ENCODE results near the gene S100G.

The S100G gene

GRCh38 chrX:16664074-16664473, 14.1 kb downstream of the S100G start:
- Mint-ChIP-seq H3K4me3 (no peak overlapping the region), H3K9me3 (no peaks in the 10 kb centered on the region), H3K27me3 (peaks cover 26% of the 10 kb centered on the region), H3K27ac (no peak overlapping the region), H3K36me3 (ENCODE audit: low read depth) (peaks cover 3% of the 10 kb centered on the region), H3K4me1 (ENCODE audit: low read depth) (peaks cover 1% of the 10 kb centered on the region)
- DNase-seq = no peak

DNA sequence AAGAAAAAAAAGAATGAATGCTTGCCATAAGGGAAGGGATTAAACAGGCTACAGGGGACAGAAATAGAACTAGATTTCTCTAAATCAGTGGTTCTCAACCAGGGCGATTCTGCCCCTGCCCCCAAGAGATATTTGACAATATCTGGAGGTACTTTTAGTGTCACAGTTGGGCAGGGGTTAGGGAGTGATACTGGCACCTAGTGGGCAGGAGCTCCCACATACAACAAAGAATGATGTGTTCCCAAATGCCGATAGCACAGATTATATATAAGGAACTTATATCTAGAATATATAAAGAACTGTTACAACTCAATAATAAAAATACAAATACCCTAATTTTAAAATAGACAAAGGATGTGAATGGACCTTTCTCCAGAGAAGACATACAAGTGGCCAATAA, 14.7 kb downstream of the S100G start:
- peaks cover 3% of the 10 kb centered on the region for H3K36me3 Mint-ChIP-seq (ENCODE audit: low read depth)
- no peaks in the 10 kb centered on the region for H3K9me3 Mint-ChIP-seq
- peaks cover 24% of the 10 kb centered on the region for H3K27me3 Mint-ChIP-seq
- H3K27ac Mint-ChIP-seq = no peak overlapping the region
- DNase-seq = no peak
- H3K4me3 Mint-ChIP-seq = no peak overlapping the region
- H3K4me1 Mint-ChIP-seq (ENCODE audit: low read depth) = peaks cover 1% of the 10 kb centered on the region

DNA sequence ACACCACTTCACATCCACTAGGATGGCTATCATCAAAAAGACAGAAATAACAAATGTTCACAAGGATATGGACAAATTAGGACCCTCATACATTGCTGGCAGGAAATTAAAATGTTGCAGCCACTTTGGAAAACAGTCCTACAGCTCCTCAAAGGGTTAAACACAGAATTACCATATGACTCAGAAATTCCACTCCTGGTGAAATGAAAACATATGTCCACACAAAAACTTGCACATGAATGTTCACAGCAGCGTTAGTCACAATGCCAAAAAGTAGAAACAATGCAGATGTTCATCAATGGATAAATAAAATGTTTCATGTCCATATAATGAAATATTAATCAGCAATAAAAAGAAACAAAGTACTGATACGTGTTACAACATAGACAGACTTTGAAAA, 15.1 kb downstream of the S100G start:
- no peak overlapping the region for H3K4me3 Mint-ChIP-seq

GRCh38 chrX:16666541-16666940, 16.6 kb downstream of the S100G start:
- peaks cover 1% of the 10 kb centered on the region for H3K4me1 Mint-ChIP-seq (ENCODE audit: low read depth)
- no peak overlapping the region for H3K27ac Mint-ChIP-seq
- DNase-seq = no peak
- peaks cover 24% of the 10 kb centered on the region for H3K27me3 Mint-ChIP-seq
- peaks cover 3% of the 10 kb centered on the region for H3K36me3 Mint-ChIP-seq (ENCODE audit: low read depth)
- no peak overlapping the region for H3K4me3 Mint-ChIP-seq
- no peaks in the 10 kb centered on the region for H3K9me3 Mint-ChIP-seq

More for the DNA sequence above, 15.1 kb downstream of the S100G start:
- peaks cover 24% of the 10 kb centered on the region for H3K27me3 Mint-ChIP-seq
- no peak for DNase-seq
- H3K36me3 Mint-ChIP-seq (ENCODE audit: low read depth) = peaks cover 3% of the 10 kb centered on the region
- H3K4me1 Mint-ChIP-seq (ENCODE audit: low read depth) = peaks cover 1% of the 10 kb centered on the region
- no peak overlapping the region for H3K27ac Mint-ChIP-seq
- H3K9me3 Mint-ChIP-seq = no peaks in the 10 kb centered on the region

GRCh38 chrX:16671005-16671404, 21.0 kb downstream of the S100G start:
- no peaks in the 10 kb centered on the region for H3K4me1 Mint-ChIP-seq (ENCODE audit: low read depth)
- no peak for DNase-seq
- peaks cover 16% of the 10 kb centered on the region for H3K27me3 Mint-ChIP-seq
- no peak overlapping the region for H3K4me3 Mint-ChIP-seq
- H3K27ac Mint-ChIP-seq = no peak overlapping the region
- peaks cover 3% of the 10 kb centered on the region for H3K36me3 Mint-ChIP-seq (ENCODE audit: low read depth)
- no peaks in the 10 kb centered on the region for H3K9me3 Mint-ChIP-seq

DNA sequence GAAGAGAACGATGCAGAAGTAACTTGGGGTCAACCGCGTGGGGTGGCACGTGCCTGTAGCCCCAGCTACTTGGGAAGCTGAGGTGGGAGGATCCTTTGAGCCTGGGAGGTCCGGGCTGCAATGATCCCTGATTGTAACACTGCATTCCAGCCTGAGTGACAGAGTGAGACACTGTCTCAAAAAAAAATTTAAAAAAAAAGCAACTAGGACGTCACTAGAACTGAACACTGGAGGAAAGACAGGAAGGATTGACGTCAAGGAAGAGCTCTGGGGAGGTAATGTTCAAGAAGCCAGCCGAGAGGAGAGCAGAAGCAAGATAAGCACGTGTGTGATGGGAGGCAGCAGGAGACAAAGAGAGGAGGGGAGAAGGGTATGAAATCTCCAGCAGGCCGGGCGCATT, 28.7 kb downstream of the S100G start:
- no peak overlapping the region for H3K27ac Mint-ChIP-seq
- no peaks in the 10 kb centered on the region for H3K4me1 Mint-ChIP-seq (ENCODE audit: low read depth)
- H3K36me3 Mint-ChIP-seq (ENCODE audit: low read depth) = peaks cover 16% of the 10 kb centered on the region
- no peaks in the 10 kb centered on the region for H3K9me3 Mint-ChIP-seq
- no peak overlapping the region for H3K4me3 Mint-ChIP-seq
- H3K27me3 Mint-ChIP-seq = peaks cover 26% of the 10 kb centered on the region
- no peak for DNase-seq

DNA sequence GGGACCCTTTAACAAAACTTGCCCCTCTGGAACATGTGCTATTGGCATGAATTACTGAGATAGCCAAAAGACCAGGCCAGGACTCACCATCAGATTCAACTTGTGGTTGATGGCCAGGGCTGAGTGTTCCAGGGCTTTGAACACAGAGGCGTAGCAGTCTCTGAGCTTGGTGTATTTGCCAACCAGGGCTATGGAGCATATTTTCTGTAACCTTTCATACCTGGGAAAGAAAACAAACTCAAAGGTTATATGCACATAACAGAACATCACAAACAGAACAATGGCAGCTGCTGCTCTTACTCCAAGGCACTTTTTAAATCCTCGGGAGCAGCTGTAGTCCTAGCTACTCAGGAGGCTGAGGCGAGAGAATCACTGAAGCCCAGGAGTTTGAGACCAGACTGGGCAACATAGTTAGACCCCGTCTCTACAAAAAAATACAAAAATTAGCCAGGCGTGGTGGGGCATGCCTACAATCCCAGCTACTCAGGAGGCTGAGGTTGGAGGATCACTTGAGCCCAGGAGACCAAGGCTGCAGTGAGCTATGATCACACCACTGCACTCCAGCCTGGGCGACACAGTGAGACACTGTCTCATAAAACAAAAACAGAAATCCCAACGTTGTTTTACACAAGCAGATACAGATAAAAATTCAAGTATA, 33.2 kb downstream of the S100G start:
- Mint-ChIP-seq H3K4me3 (no peak overlapping the region), H3K27me3 (peaks cover 26% of the 10 kb centered on the region), H3K9me3 (no peaks in the 10 kb centered on the region), H3K36me3 (ENCODE audit: low read depth) (peaks cover 20% of the 10 kb centered on the region), H3K27ac (no peak overlapping the region), H3K4me1 (ENCODE audit: low read depth) (no peaks in the 10 kb centered on the region)
- DNase-seq = no peak

GRCh38 chrX:16687514-16687913, 37.6 kb downstream of the S100G start:
- no peak for DNase-seq
- H3K27ac Mint-ChIP-seq = no peak overlapping the region
- peaks cover 17% of the 10 kb centered on the region for H3K27me3 Mint-ChIP-seq
- H3K4me3 Mint-ChIP-seq = no peak overlapping the region
- H3K36me3 Mint-ChIP-seq (ENCODE audit: low read depth) = peaks cover 19% of the 10 kb centered on the region
- H3K4me1 Mint-ChIP-seq (ENCODE audit: low read depth) = no peaks in the 10 kb centered on the region
- H3K9me3 Mint-ChIP-seq = no peaks in the 10 kb centered on the region

- Mint-ChIP-seq H3K36me3 (ENCODE audit: low read depth) (peaks cover 14% of the 10 kb centered on the region), H3K27me3 (peaks cover 11% of the 10 kb centered on the region), H3K4me3 (no peak overlapping the region), H3K9me3 (no peaks in the 10 kb centered on the region), H3K4me1 (ENCODE audit: low read depth) (peaks cover 2% of the 10 kb centered on the region), H3K27ac (no peak overlapping the region)
- DNase-seq = peak; percentile 79
These were observed 45.2 kb downstream of the S100G start for GRCh38 chrX:16695079-16695676.

GRCh38 chrX:16696956-16697355, 47.0 kb downstream of the S100G start:
- DNase-seq = no peak
- Mint-ChIP-seq H3K4me1 (ENCODE audit: low read depth) (peaks cover 2% of the 10 kb centered on the region), H3K9me3 (no peaks in the 10 kb centered on the region), H3K27me3 (peaks cover 15% of the 10 kb centered on the region), H3K27ac (no peak overlapping the region), H3K36me3 (ENCODE audit: low read depth) (peaks cover 10% of the 10 kb centered on the region), H3K4me3 (no peak overlapping the region)

DNA sequence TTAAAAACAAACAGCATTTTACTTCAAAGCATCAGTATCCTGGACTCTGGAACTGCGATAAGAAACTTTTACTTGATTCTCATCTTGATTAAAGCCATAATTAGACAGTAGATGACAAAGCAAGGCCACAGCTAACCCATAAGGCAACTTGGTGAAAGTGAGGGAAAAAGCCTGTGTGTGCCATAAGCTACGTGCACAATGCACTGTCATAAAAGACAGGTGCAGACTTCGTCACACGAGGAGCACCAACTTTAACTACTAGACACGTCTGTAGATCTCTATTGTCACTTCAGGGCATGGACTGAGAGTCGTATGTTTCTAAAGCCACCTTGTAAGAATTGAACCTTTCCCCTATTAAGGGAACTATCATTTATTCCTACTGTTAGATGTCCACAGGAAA, 49.4 kb downstream of the S100G start:
- H3K27ac Mint-ChIP-seq = no peak overlapping the region
- peaks cover 6% of the 10 kb centered on the region for H3K36me3 Mint-ChIP-seq (ENCODE audit: low read depth)
- peaks cover 2% of the 10 kb centered on the region for H3K4me1 Mint-ChIP-seq (ENCODE audit: low read depth)
- peaks cover 19% of the 10 kb centered on the region for H3K27me3 Mint-ChIP-seq
- no peak for DNase-seq
- H3K4me3 Mint-ChIP-seq = no peak overlapping the region
- H3K9me3 Mint-ChIP-seq = no peaks in the 10 kb centered on the region

- Mint-ChIP-seq H3K4me3 (no peak overlapping the region), H3K4me1 (ENCODE audit: low read depth) (no peaks in the 10 kb centered on the region), H3K9me3 (no peaks in the 10 kb centered on the region), H3K36me3 (ENCODE audit: low read depth) (peaks cover 6% of the 10 kb centered on the region), H3K27me3 (peaks cover 23% of the 10 kb centered on the region), H3K27ac (no peak overlapping the region)
- no peak for DNase-seq
These were observed 50.8 kb downstream of the S100G start for GRCh38 chrX:16700734-16701133.

DNA sequence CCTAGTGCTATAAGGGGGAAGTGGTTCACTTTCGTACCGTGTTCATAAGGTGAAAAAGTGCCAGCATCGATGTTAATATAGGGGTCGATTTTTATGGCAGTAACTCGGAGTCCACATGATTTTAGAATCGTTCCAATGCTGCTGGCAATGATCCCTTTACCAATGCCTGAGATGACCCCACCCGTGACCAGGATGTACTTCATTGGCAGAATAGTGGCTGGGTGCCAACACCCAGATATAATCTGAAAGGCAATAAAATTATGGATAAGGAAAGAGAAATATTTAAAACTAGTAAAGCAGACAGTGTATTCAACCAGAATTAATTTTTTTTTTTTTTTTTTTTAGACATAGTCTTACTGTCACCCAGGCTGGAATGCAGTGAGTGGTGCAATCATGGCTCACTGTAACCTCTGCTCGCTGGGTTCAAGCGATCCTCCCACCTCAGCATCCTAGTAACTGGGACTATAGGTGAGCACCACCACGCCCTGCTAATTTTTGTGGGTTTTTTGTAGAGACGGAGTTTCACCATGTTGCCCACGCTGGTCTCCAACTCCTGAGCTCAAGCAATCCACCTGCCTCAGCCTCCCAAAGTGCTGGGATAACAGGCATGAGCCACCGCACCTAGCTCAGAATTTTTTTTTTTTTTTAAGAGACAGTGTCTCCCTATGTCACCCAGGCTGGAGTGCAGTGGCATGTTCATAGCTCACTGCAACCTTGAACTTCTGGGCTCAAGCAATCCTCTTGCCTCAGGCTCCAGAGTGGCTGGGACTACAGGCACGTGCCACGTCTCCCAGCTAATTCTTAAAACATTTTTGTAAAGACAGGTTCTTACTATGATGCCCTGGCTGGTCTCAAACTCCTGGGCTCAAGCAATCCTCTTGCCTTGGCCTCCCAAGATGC, 53.0 kb downstream of the S100G start:
- Mint-ChIP-seq H3K27ac (no peak overlapping the region), H3K9me3 (no peaks in the 10 kb centered on the region), H3K36me3 (ENCODE audit: low read depth) (peaks cover 3% of the 10 kb centered on the region), H3K4me1 (ENCODE audit: low read depth) (no peaks in the 10 kb centered on the region), H3K4me3 (no peak overlapping the region), H3K27me3 (peaks cover 15% of the 10 kb centered on the region)
- no peak for DNase-seq

Measured in activated T-cell treated with anti-CD3 and anti-CD28 coated beads, Interleukin-2, amount 50 U/mL, for 24 hours (primary cell).